Liver (tissue), 9 donors: ENCODE data around the gene FBXO24. TPM values are rescaled to one million over a fixed set of nuclear protein-coding genes. Genes with fewer than 3 reads are reported as not detected.

Experiments used
- DNase-seq: peaks from one replicate; pipeline ENCODE4 v3.0.0-alpha.2; 2017; ENCODE audit warnings: low spot score
- H3K27ac ChIP-seq, 2 donors: one replicate each; pipeline ENCODE4 v1.7.0; 2013; ENCODE audit warnings: inconsistent platforms in 2 of 2, low read length in 2 of 2, control low read depth in 1 of 2, low read depth in 1 of 2, mild to moderate bottlenecking in 1 of 2
- H3K27me3 ChIP-seq, 4 donors: one replicate each; pipeline versions ENCODE4 v1.6.1 to v1.7.0; 2013; ENCODE audit warnings: low read length in 3 of 4, inconsistent platforms in 1 of 4, mild to moderate bottlenecking in 1 of 4, moderate library complexity in 1 of 4; ENCODE audit not compliant: control insufficient read depth in 4 of 4, insufficient read depth in 4 of 4
- H3K36me3 ChIP-seq, 4 donors: one replicate each; pipeline versions ENCODE4 v1.6.1 to v1.7.0; 2013; ENCODE audit warnings: low read length in 3 of 4, mild to moderate bottlenecking in 3 of 4, low read depth in 1 of 4, moderate library complexity in 1 of 4; ENCODE audit not compliant: control insufficient read depth in 4 of 4, insufficient read depth in 3 of 4
- H3K4me1 ChIP-seq, 4 donors: one replicate each; pipeline versions ENCODE4 v1.6.1 to v1.7.0; 2013; ENCODE audit warnings: low read length in 3 of 4, mild to moderate bottlenecking in 3 of 4, moderate library complexity in 1 of 4; ENCODE audit not compliant: control insufficient read depth in 4 of 4, insufficient read depth in 4 of 4
- H3K4me3 ChIP-seq, 3 donors: one replicate each; pipeline versions ENCODE4 v1.6.1 to v1.7.0; 2013; ENCODE audit warnings: low read length in 3 of 3, control low read depth in 1 of 3, low read depth in 1 of 3, mild to moderate bottlenecking in 1 of 3
- H3K9ac ChIP-seq, 2 donors: one replicate each; pipeline ENCODE4 v1.7.0; 2013; ENCODE audit warnings: low read length in 2 of 2, mild to moderate bottlenecking in 2 of 2, moderate library complexity in 2 of 2, control low read depth in 1 of 2, low read depth in 1 of 2
- H3K9me3 ChIP-seq, 4 donors: one replicate each; pipeline versions ENCODE4 v1.6.1 to v1.7.0; 2013; ENCODE audit warnings: low read length in 3 of 4; ENCODE audit not compliant: control insufficient read depth in 4 of 4
- CTCF ChIP-seq: fragments of 150-350 bp; IDR thresholded peaks from 2 replicates; pipeline ENCODE4 v1.5.1; 2017; ENCODE audit warnings: improper control_type of control experiment, low read depth, low read length; ENCODE audit not compliant: missing input control
- EGR1 ChIP-seq, 2 donors: IDR thresholded peaks; 2 replicates each; pipeline ENCODE4 v1.6.1; 2016 to 2018; ENCODE audit warnings: antibody characterized with exemption in 2 of 2, low read depth in 2 of 2
- FOXA2 ChIP-seq: IDR thresholded peaks from 2 replicates; pipeline ENCODE4 v1.6.1; 2016; ENCODE audit warnings: antibody characterized with exemption
- GABPA ChIP-seq, 2 donors: IDR thresholded peaks in 1 of 2; conservative IDR thresholded peaks in 1 of 2; 2 replicates each; pipeline ENCODE4 v1.6.1; 2016; ENCODE audit warnings: antibody characterized with exemption in 2 of 2, mild to moderate bottlenecking in 1 of 2, moderate library complexity in 1 of 2
- HNF4G ChIP-seq: IDR thresholded peaks from 2 replicates; pipeline ENCODE4 v1.6.1; 2016; ENCODE audit warnings: antibody characterized with exemption
- JUND ChIP-seq, 2 donors: IDR thresholded peaks; 2 replicates each; pipeline ENCODE4 v1.6.1; 2016; ENCODE audit warnings: antibody characterized with exemption in 2 of 2
- MAX ChIP-seq: IDR thresholded peaks from 2 replicates; pipeline ENCODE4 v1.6.1; 2016; ENCODE audit warnings: antibody characterized with exemption
- NR2F2 ChIP-seq: IDR thresholded peaks from 2 replicates; pipeline ENCODE4 v1.6.1; 2016; ENCODE audit warnings: antibody characterized with exemption
- RXRA ChIP-seq, 2 donors: IDR thresholded peaks; 2 replicates each; pipeline ENCODE4 v1.6.1; 2017 to 2018; ENCODE audit warnings: antibody characterized with exemption in 2 of 2, mild to moderate bottlenecking in 1 of 2
- SP1 ChIP-seq: IDR thresholded peaks from 2 replicates; pipeline ENCODE4 v1.6.1; 2018; ENCODE audit warnings: antibody characterized with exemption, mild to moderate bottlenecking
- TAF1 ChIP-seq: conservative IDR thresholded peaks from 2 replicates; pipeline ENCODE4 v1.6.1; 2016; ENCODE audit warnings: antibody characterized with exemption, mild to moderate bottlenecking
- YY1 ChIP-seq: IDR thresholded peaks from 2 replicates; pipeline ENCODE4 v1.6.1; 2016; ENCODE audit warnings: antibody characterized with exemption, mild to moderate bottlenecking
- WGBS: extraction: QIAGEN DNeasy Blood & Tissue Kit; methylation state at CpG from one replicate; pipeline ENCODE4 v1.1.7; 2013; 5-methylcytosine and 5-hydroxymethylcytosine counted together
- polyA plus RNA-seq, 2 donors: library from polyadenylated mRNA; stranded (reverse) in 1 of 2; unstranded in 1 of 2; fragments of 200-250 nt in 1 of 2; fragments of >200 nt in 1 of 2; fragmentation: Nextera tagmentation in 1 of 2; extraction: Ambion mirVana in 1 of 2; gene quantifications; one replicate each; pipeline versions ENCODE4 v1.2.1 to v1.2.3, GENCODE V29; 2013 to 2015
- total RNA-seq, 2 donors: library from RNA; depleted of rRNA; stranded (reverse); fragments of >200 nt; gene quantifications; one replicate each; pipeline ENCODE4 v1.2.3, GENCODE V29; 2014
- donor health status: healthy.
- donor health status: healthy.
- donor health status: healthy.
- donor health status: healthy.
- donor health status: healthy.

FBXO24 gene
- total and polyA plus RNA-seq, 4 donors, result 0.25 to 1.3 (median 0.50) TPM

GRCh38 chr7:100591596-100591995 lies 5.5 kb downstream of the FBXO24 start:
- WGBS, result 95% methylated on average over 17 of the region's 17 CpGs
- H3K9ac ChIP-seq, result no peak overlapping the region
- TF ChIP-seq EGR1 (IDR thresholded peaks at IDR 0.05; ENCODE audit: low read depth in 2 of 2) (no peak), CTCF (no peak)
- H3K27ac ChIP-seq, result no peak overlapping the region
- H3K36me3 ChIP-seq, result no peaks in the 10 kb centered on the region
- no peak overlapping the region for H3K4me3 ChIP-seq
- H3K9me3 ChIP-seq, result no peaks in the 10 kb centered on the region
- no peak for DNase-seq
- H3K27me3 ChIP-seq, result no peaks in the 10 kb centered on the region
- peaks cover 0 to 5% (median 2%) of the 10 kb centered on the region in 4 donors for H3K4me1 ChIP-seq

DNA sequence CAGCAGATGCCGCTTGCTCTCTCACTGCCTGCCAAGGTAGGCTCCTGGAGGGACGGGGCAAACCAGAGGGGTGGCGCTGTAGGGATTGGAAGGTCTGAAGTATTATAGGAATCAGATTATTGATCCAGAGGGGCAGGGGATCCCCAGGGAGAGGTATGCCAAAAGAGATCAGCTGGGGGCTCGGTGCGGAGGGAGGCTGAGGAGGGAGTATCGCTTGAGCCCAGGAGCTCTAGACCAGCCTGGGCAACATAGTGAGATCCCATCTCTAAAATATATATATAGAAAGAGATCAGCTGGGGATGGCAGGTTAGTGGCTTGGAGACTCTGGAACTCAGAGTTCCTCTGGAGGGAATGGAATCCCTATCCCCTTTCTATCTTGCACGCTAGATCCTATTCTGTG lies 9.1 kb downstream of the FBXO24 start:
- no peak overlapping the region for H3K27ac ChIP-seq
- H3K4me1 ChIP-seq, result no peaks in the 10 kb centered on the region
- H3K36me3 ChIP-seq, result no peaks in the 10 kb centered on the region
- no peak overlapping the region for H3K4me3 ChIP-seq
- H3K9me3 ChIP-seq, result no peaks in the 10 kb centered on the region
- H3K27me3 ChIP-seq, result no peaks in the 10 kb centered on the region
- TF ChIP-seq RXRA (IDR thresholded peaks at IDR 0.05) (no peak), FOXA2 (no peak)
- no peak overlapping the region for H3K9ac ChIP-seq
- no peak for DNase-seq
- WGBS, result 97% methylated on average over 7 of the region's 7 CpGs

- Histone ChIP-seq H3K4me3 (no peak overlapping the region), H3K9me3 (no peaks in the 10 kb centered on the region), H3K4me1 (peaks cover 4 to 15% (median 8%) of the 10 kb centered on the region in 4 donors), H3K36me3 (no peaks in the 10 kb centered on the region), H3K9ac (no peak overlapping the region), H3K27ac (no peak overlapping the region), H3K27me3 (no peaks in the 10 kb centered on the region)
- WGBS, result 95% methylated on average over 4 of the region's 4 CpGs
- TF ChIP-seq GABPA (IDR thresholded peaks at IDR 0.05 in 1 of 2, conservative IDR thresholded peaks at IDR 0.05 in 1 of 2) (no peak), EGR1 (IDR thresholded peaks at IDR 0.05; ENCODE audit: low read depth in 2 of 2) (no peak)
- DNase-seq, result no peak
Measured at GRCh38 chr7:100598425-100598824, 12.3 kb downstream of the FBXO24 start.

GRCh38 chr7:100599911-100600729 lies 14.0 kb downstream of the FBXO24 start:
- H3K9me3 ChIP-seq, result no peaks in the 10 kb centered on the region
- H3K27me3 ChIP-seq, result no peaks in the 10 kb centered on the region
- no peak overlapping the region for H3K27ac ChIP-seq
- peaks cover 5 to 30% (median 16%) of the 10 kb centered on the region in 4 donors for H3K4me1 ChIP-seq
- WGBS, result 85% methylated on average over 18 of the region's 18 CpGs
- no peak overlapping the region for H3K9ac ChIP-seq
- DNase-seq, result no peak
- no peaks in the 10 kb centered on the region for H3K36me3 ChIP-seq
- no peak for TF ChIP-seq NR2F2
- TF ChIP-seq EGR1 (IDR thresholded peaks at IDR 0.05; ENCODE audit: low read depth in 2 of 2), result no peak
- TF ChIP-seq RXRA (IDR thresholded peaks at IDR 0.05), result no peak
- TF ChIP-seq SP1, result no peak
- no peak for TF ChIP-seq TAF1
- TF ChIP-seq MAX, result no peak
- no peak for TF ChIP-seq YY1
- no peak for TF ChIP-seq JUND (IDR thresholded peaks at IDR 0.05)
- TF ChIP-seq FOXA2, result no peak
- TF ChIP-seq HNF4G, result no peak
- no peak overlapping the region for H3K4me3 ChIP-seq
